GM18511 (cell line): ENCODE results near the gene OASL.
"Not testable (repeated sequence)": the region's sequence is repeated elsewhere in the genome, so short reads cannot be mapped to it uniquely, and the experiment has no call there.

Source experiments
- ATAC-seq: cut with Tn5 transposase; IDR thresholded peaks from one replicate; pipeline ENCODE4 v1.9.1; 2021; ENCODE audit warnings: mild to moderate bottlenecking, moderate library complexity; ENCODE audit not compliant: unreplicated experiment

Gene OASL

GRCh38 chr12:121059031-121059898 is 20.2 kb upstream of the OASL start:
- peak; percentile 6 for ATAC-seq

- no peak for ATAC-seq
Measured at GRCh38 chr12:121057794-121058193, 18.7 kb upstream of the OASL start.

GRCh38 chr12:121053706-121054105 is 14.7 kb upstream of the OASL start:
- ATAC-seq = no peak

GRCh38 chr12:121050725-121051124 is 11.7 kb upstream of the OASL start:
- no peak for ATAC-seq

- ATAC-seq = no peak
Measured at GRCh38 chr12:121048442-121048841, 9.4 kb upstream of the OASL start.

GRCh38 chr12:121047400-121047799 is 8.4 kb upstream of the OASL start:
- ATAC-seq = not testable (repeated sequence)

GRCh38 chr12:121043067-121043466 is 4.0 kb upstream of the OASL start:
- no peak for ATAC-seq

- no peak for ATAC-seq
Measured at GRCh38 chr12:121036810-121037326, 2.2 kb downstream of the OASL start.

- ATAC-seq = no peak
Measured at GRCh38 chr12:121034616-121035305, 4.3 kb downstream of the OASL start.

- peak; percentile 62 for ATAC-seq
Measured at GRCh38 chr12:121033625-121034349, 5.3 kb downstream of the OASL start.

- no peak for ATAC-seq
Measured at GRCh38 chr12:121030576-121031212, 8.4 kb downstream of the OASL start.

GRCh38 chr12:121026274-121027045 is 12.6 kb downstream of the OASL start:
- ATAC-seq = no peak

- no peak for ATAC-seq
Measured at GRCh38 chr12:121025442-121026226, 13.4 kb downstream of the OASL start.

GRCh38 chr12:121023799-121024198 is 15.2 kb downstream of the OASL start:
- ATAC-seq = no peak

- ATAC-seq = no peak
Measured at GRCh38 chr12:121022713-121023112, 16.3 kb downstream of the OASL start.

- ATAC-seq = no peak
Measured at GRCh38 chr12:121021754-121022153, 17.3 kb downstream of the OASL start.

GRCh38 chr12:121018860-121019617 is 20.0 kb downstream of the OASL start:
- ATAC-seq = no peak

- ATAC-seq = no peak
Measured at GRCh38 chr12:121017966-121018491, 21.0 kb downstream of the OASL start.
